MM.1S (cell line): ENCODE data around the gene LRRC26.

Source experiments
- CTCF ChIP-seq: fragments of 300-600 bp; sonication (generic); IDR thresholded peaks from 2 replicates; pipeline ENCODE4 v1.5.1; 2016; ENCODE audit warnings: antibody characterized with exemption, low read length, mixed read lengths
- EZH2 ChIP-seq: fragments of 300-600 bp; sonication (generic); optimal IDR thresholded peaks from 2 replicates; pipeline ENCODE3; 2017; ENCODE audit warnings: low read depth, mild to moderate bottlenecking, antibody characterized with exemption, low read length, mixed read lengths

- TF ChIP-seq EZH2 (no peak), CTCF (no peak)
These were observed 21.4 kb upstream of the LRRC26 start for GRCh38 chr9:137191245-137191644.
